ENCODE measurements around the gene POLR3GL. TPM values are rescaled to one million over a fixed set of nuclear protein-coding genes. Genes with fewer than 3 reads are reported as not detected.

Gene POLR3GL
- total and polyA plus RNA-seq, 2 experiments from 2014 or later, result 43.4 to 65.1 TPM

DNA sequence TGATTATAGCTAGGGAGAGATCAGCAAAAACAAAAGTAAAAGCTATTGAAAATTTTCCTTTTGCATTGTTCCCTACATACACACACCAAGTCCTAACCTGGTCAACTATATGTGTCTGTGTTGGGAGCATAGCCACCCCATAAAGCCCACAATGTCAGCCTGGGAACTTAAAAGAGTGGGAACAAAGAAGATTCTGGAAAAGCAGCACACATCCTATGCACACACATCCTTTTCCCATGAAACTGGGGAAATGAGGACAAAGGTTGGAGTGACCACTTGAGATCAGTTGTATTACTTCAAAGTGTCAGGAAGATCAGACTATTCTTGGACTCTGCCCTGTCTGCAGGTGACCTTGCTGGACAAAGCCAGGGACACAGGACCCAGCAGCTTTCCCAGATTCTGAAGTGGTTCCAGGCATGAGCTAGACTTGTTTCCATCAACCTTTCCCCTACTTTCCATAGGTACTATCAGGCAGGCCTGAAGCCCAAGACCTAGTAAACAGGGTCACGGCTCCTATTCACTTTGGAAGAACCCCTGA, 16.0 kb downstream of the POLR3GL start:
- H3K4me1 ChIP-seq (ENCODE audit: low read depth), result peaks cover 65% of the 10 kb centered on the region
- peak overlapping the region; percentile 94 for H3K27ac ChIP-seq
- TF ChIP-seq, protein P1, sequence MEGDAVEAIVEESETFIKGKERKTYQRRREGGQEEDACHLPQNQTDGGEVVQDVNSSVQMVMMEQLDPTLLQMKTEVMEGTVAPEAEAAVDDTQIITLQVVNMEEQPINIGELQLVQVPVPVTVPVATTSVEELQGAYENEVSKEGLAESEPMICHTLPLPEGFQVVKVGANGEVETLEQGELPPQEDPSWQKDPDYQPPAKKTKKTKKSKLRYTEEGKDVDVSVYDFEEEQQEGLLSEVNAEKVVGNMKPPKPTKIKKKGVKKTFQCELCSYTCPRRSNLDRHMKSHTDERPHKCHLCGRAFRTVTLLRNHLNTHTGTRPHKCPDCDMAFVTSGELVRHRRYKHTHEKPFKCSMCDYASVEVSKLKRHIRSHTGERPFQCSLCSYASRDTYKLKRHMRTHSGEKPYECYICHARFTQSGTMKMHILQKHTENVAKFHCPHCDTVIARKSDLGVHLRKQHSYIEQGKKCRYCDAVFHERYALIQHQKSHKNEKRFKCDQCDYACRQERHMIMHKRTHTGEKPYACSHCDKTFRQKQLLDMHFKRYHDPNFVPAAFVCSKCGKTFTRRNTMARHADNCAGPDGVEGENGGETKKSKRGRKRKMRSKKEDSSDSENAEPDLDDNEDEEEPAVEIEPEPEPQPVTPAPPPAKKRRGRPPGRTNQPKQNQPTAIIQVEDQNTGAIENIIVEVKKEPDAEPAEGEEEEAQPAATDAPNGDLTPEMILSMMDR (IDR thresholded peaks at IDR 0.05; ENCODE audit: low read depth, low read length), result no peak

DNA sequence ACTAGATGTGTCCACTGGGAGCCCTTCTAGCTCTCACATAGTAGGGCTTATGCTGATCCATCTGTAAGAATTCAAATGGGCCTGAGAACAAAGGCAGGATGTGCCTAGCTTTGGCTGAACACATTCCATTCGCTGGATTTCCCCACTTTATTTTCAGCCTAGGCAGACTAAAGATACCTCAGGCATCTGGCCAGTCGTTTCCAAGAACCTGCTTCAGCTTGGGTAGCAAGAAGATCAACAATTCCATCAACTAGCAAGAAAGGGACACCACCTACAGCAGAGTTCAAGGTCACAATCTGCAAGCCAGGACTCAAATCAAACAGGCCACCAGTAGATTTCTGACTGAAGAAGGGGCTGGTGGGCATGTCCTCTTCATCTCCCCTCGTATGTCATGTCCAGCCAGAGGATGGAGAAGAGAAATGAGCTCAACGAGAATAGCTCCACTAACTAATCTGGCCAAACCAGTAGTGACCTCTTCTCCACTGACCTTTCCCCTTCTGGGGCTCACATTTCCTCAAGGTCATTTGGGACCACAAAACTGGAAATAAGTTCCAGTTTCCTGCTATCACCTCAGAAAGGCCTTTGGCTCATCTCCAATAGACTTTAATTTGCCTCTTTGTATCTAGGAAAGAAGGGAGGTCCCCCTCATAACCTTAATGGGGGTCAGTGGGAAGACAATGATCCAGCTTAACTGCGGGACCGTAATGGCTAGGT, 17.7 kb downstream of the POLR3GL start:
- H3K9me3 ChIP-seq (ENCODE audit: low read depth), result no peaks in the 10 kb centered on the region
- H3K36me3 ChIP-seq, result no peaks in the 10 kb centered on the region
- no peak for DNase-seq (ENCODE audit: low read depth in 1 of 2, low spot score in 1 of 2)
- H3K27ac ChIP-seq, result peak overlapping the region; percentile 94
- peaks cover 76% of the 10 kb centered on the region for H3K4me1 ChIP-seq (ENCODE audit: low read depth)
- no peaks in the 10 kb centered on the region for H3K27me3 ChIP-seq
- TF ChIP-seq, protein P1 (IDR thresholded peaks at IDR 0.05; ENCODE audit: low read depth, low read length), result no peak
- H3K4me3 ChIP-seq, result no peak overlapping the region

More for the DNA sequence above, 16.0 kb downstream of the POLR3GL start:
- H3K27me3 ChIP-seq, result no peaks in the 10 kb centered on the region
- peak in 1 of 2 donors; percentile 80 for DNase-seq (ENCODE audit: low read depth in 1 of 2, low spot score in 1 of 2)
- H3K4me3 ChIP-seq, result no peak overlapping the region
- H3K9me3 ChIP-seq (ENCODE audit: low read depth), result no peaks in the 10 kb centered on the region
- H3K36me3 ChIP-seq, result no peaks in the 10 kb centered on the region

DNA sequence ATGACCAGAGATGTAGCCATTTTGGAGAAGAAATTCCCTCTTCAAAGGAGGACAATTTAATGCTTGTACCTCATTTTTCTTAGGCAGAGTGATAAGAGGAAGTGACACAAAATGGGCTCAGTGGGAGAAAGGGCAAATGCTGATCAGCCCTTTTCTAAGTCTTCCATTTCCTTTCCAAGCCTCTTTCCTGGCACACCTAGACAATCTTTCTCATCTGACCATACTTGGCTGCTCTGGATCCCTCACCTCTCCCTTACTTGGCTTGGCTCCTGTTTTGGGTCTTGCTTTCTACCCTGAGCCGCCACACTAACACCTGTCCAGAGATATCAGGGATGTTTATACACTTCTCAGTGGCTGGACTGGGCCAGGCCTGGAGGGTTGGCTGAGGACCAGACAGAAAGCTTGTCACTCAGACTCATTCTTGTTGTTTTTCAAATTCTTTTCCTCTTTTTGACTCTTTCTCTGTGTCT, 18.8 kb downstream of the POLR3GL start:
- no peak overlapping the region for H3K27ac ChIP-seq
- peaks cover 69% of the 10 kb centered on the region for H3K4me1 ChIP-seq (ENCODE audit: low read depth)

DNA sequence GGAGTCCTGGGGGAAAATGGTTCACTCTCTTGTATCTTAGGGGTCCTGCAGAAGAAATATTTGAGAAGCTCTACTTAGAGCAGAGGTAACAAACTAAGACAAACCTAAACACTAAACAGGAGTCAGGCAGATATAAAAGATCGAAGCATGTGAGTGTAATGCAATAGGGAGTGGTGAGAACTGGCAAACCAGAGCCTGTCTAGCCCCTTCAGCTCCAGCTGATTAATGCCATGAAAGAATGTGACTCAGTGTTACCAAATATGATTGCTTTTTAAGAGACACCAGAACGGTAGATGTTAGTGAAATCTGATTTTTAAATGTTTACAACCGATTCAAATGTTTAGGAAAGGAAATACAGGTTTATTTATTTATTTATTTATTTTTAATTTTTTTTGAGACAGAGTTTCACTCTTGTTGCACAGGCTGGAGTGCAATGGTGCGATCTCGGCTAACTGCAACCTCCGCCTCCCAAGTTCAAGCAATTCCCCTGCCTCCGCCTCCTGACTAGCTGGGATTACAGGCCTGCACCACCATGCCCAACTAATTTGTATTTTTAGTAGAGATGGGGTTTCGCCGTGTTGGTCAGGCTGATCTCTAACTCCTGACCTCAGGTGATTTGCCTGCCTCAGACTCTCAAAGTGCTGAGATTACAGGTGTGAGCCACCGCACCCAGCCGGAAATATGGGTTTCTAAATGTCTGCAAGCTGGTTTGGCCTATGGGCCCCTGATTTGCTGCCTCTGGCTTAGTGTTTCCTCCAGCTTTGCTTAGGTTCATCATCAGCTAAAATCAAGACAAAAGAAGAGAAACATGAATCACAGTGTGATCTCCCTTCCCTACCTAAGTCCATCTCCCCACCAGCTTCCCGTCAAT, 19.7 kb downstream of the POLR3GL start:
- H3K27ac ChIP-seq, result peak overlapping the region; percentile 94
- no peak overlapping the region for H3K4me3 ChIP-seq
- DNase-seq (ENCODE audit: low read depth in 1 of 2, low spot score in 1 of 2), result no peak
- no peaks in the 10 kb centered on the region for H3K27me3 ChIP-seq
- H3K9me3 ChIP-seq (ENCODE audit: low read depth), result no peaks in the 10 kb centered on the region
- TF ChIP-seq, protein P1 (IDR thresholded peaks at IDR 0.05; ENCODE audit: low read depth, low read length), result no peak
- H3K4me1 ChIP-seq (ENCODE audit: low read depth), result peaks cover 60% of the 10 kb centered on the region
- no peaks in the 10 kb centered on the region for H3K36me3 ChIP-seq

More for the DNA sequence above, 18.8 kb downstream of the POLR3GL start:
- H3K36me3 ChIP-seq, result no peaks in the 10 kb centered on the region
- TF ChIP-seq, protein P1 (IDR thresholded peaks at IDR 0.05; ENCODE audit: low read depth, low read length), result no peak
- H3K27me3 ChIP-seq, result no peaks in the 10 kb centered on the region
- DNase-seq (ENCODE audit: low read depth in 1 of 2, low spot score in 1 of 2), result no peak
- no peak overlapping the region for H3K4me3 ChIP-seq
- no peaks in the 10 kb centered on the region for H3K9me3 ChIP-seq (ENCODE audit: low read depth)

DNA sequence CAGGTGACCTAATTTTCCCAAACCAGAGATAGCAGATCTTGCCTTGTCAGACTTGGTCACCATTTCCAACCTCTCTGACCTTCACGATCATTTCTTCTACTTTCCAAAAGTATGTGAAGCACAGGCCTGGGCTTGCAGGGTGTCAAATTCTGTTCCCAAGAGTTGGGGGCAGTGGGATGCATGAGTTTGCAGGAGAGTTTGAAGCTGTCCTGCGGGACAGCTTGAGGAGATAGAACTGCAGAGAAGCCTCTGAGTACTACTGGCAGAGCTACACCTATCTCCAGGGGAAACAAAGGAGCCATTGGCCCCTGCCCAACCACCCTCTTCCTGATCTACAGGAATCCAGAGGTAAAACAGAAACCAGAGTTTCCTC, 20.6 kb downstream of the POLR3GL start:
- H3K36me3 ChIP-seq, result no peaks in the 10 kb centered on the region

More for the DNA sequence above, 20.6 kb downstream of the POLR3GL start:
- Histone ChIP-seq H3K9me3 (ENCODE audit: low read depth) (no peaks in the 10 kb centered on the region), H3K4me3 (no peak overlapping the region), H3K27me3 (no peaks in the 10 kb centered on the region), H3K4me1 (ENCODE audit: low read depth) (peaks cover 55% of the 10 kb centered on the region), H3K27ac (peak overlapping the region; percentile 94)
- TF ChIP-seq, protein P1 (IDR thresholded peaks at IDR 0.05; ENCODE audit: low read depth, low read length), result no peak
- DNase-seq (ENCODE audit: low read depth in 1 of 2, low spot score in 1 of 2), result no peak

Measured in cardiac muscle cell (in vitro differentiated cells and primary cell).